ENCODE results near the gene GPANK1. TPM values are rescaled to one million over a fixed set of nuclear protein-coding genes. Genes with fewer than 3 reads are reported as not detected.
"Not testable (repeated sequence)": the region's sequence is repeated elsewhere in the genome, so short reads cannot be mapped to it uniquely, and the experiment has no call there.

GPANK1 gene
- total RNA-seq, 1 donor from 2014 or later: 30.1 TPM

DNA sequence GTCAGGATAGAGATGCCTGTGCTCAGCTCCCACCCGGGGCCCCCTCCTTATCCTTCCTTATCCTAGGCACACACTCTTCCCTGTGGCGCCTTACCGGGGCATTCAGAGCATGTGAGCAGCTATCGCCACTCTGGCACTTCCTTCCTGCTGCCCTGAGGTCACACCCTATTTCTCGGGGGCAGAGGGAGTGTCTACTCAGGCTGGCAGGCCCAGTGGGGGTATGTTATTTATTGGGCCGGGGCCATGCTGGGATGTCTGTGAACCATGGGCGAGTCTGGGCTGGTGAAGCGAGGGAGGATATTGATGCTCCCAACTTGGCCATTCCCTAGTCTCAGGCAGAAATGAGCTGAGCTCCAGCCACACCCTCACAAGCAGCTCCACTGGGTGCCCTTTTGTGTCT lies 46.4 kb upstream of the GPANK1 start:
- TF ChIP-seq CTCF (IDR thresholded peaks at IDR 0.05; ENCODE audit: partially characterized antibody, unreplicated experiment): no peak
- H3K4me1 Mint-ChIP-seq (ENCODE audit: low read depth, unreplicated experiment): peaks cover 17% of the 10 kb centered on the region
- no peaks in the 10 kb centered on the region for H3K36me3 Mint-ChIP-seq (ENCODE audit: unreplicated experiment)
- H3K27ac Mint-ChIP-seq (ENCODE audit: unreplicated experiment): no peak overlapping the region
- peaks cover 9% of the 10 kb centered on the region for H3K9me3 Mint-ChIP-seq (ENCODE audit: unreplicated experiment)
- peaks cover 10% of the 10 kb centered on the region for H3K27me3 Mint-ChIP-seq (ENCODE audit: unreplicated experiment)
- H3K4me3 Mint-ChIP-seq (ENCODE audit: unreplicated experiment): no peak overlapping the region
- DNase-seq: no peak

GRCh38 chr6:31710523-31711219 lies 45.9 kb upstream of the GPANK1 start:
- no peak for DNase-seq
- H3K36me3 Mint-ChIP-seq (ENCODE audit: unreplicated experiment): no peaks in the 10 kb centered on the region

DNA sequence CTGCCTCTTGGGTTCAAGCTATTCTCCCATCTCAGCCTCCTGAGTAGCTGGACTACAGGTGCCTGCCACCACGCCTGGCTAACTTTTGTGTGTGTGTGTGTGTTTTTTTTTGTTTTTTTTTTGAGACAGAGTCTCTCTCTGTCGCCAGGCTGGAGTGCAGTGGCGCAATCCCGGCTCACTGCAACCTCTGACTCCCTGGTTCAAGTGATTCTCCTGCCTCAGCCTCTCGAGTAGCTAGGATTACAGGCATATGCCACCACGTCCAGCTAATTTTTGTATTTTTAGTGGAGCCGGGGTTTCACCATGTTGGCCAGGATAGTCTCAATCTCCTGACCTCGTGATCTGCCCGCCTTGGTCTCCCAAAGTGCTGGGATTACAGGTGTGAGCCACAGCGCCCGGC lies 44.4 kb upstream of the GPANK1 start:
- H3K27me3 Mint-ChIP-seq (ENCODE audit: unreplicated experiment); H3K27ac Mint-ChIP-seq (ENCODE audit: unreplicated experiment); DNase-seq; H3K9me3 Mint-ChIP-seq (ENCODE audit: unreplicated experiment); H3K36me3 Mint-ChIP-seq (ENCODE audit: unreplicated experiment); H3K4me3 Mint-ChIP-seq (ENCODE audit: unreplicated experiment): not testable (repeated sequence)
- H3K4me1 Mint-ChIP-seq (ENCODE audit: low read depth, unreplicated experiment): peaks cover 12% of the 10 kb centered on the region

More at GRCh38 chr6:31710523-31711219, 45.9 kb upstream of the GPANK1 start:
- peak overlapping the region; percentile 25 for H3K27ac Mint-ChIP-seq (ENCODE audit: unreplicated experiment)
- peak overlapping the region; percentile 11 for H3K4me3 Mint-ChIP-seq (ENCODE audit: unreplicated experiment)
- H3K4me1 Mint-ChIP-seq (ENCODE audit: low read depth, unreplicated experiment): peaks cover 17% of the 10 kb centered on the region
- TF ChIP-seq CTCF (IDR thresholded peaks at IDR 0.05; ENCODE audit: partially characterized antibody, unreplicated experiment): no peak
- H3K9me3 Mint-ChIP-seq (ENCODE audit: unreplicated experiment): peaks cover 9% of the 10 kb centered on the region
- peaks cover 10% of the 10 kb centered on the region for H3K27me3 Mint-ChIP-seq (ENCODE audit: unreplicated experiment)

DNA sequence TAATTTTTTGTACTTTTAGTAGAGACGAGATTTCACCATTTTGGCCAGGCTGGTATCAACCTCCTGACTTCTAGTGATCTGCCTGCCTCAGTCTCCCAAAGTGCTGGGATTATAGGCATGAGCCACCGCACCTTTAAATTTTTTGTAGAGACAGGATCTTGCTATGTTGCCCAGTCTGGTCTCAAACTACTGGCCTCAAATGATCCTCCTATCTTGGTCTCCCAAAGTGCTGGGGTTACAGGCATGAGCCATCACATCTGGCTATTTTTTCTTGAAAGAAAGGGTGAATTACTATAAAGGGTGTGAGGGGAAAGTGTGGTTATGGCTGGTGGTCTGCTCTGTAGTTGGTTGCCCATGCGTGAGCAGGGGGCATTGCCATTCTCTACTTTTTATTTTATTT lies 43.4 kb upstream of the GPANK1 start:
- H3K4me3 Mint-ChIP-seq (ENCODE audit: unreplicated experiment): no peak overlapping the region
- H3K4me1 Mint-ChIP-seq (ENCODE audit: low read depth, unreplicated experiment): peaks cover 8% of the 10 kb centered on the region
- peaks cover 14% of the 10 kb centered on the region for H3K9me3 Mint-ChIP-seq (ENCODE audit: unreplicated experiment)
- no peaks in the 10 kb centered on the region for H3K36me3 Mint-ChIP-seq (ENCODE audit: unreplicated experiment)
- TF ChIP-seq CTCF (IDR thresholded peaks at IDR 0.05; ENCODE audit: partially characterized antibody, unreplicated experiment): no peak
- DNase-seq: no peak
- H3K27me3 Mint-ChIP-seq (ENCODE audit: unreplicated experiment): peaks cover 9% of the 10 kb centered on the region
- no peak overlapping the region for H3K27ac Mint-ChIP-seq (ENCODE audit: unreplicated experiment)

GRCh38 chr6:31707701-31708100 lies 42.9 kb upstream of the GPANK1 start:
- Mint-ChIP-seq H3K27me3 (ENCODE audit: unreplicated experiment) (peaks cover 6% of the 10 kb centered on the region), H3K36me3 (ENCODE audit: unreplicated experiment) (no peaks in the 10 kb centered on the region), H3K9me3 (ENCODE audit: unreplicated experiment) (peaks cover 16% of the 10 kb centered on the region), H3K4me3 (ENCODE audit: unreplicated experiment) (no peak overlapping the region), H3K27ac (ENCODE audit: unreplicated experiment) (no peak overlapping the region), H3K4me1 (ENCODE audit: low read depth, unreplicated experiment) (peaks cover 6% of the 10 kb centered on the region)
- TF ChIP-seq CTCF (IDR thresholded peaks at IDR 0.05; ENCODE audit: partially characterized antibody, unreplicated experiment): no peak
- no peak for DNase-seq
